NCI-H2029 (cell line): ENCODE results near the gene ELL2.
A peak's percentile ranks its signal among the peaks of the same experiment; 100 is the strongest.

Source experiments
- DNase-seq: peaks from one replicate; lab custom pipeline; 2025; lab: John Stamatoyannopoulos, UW

ELL2 gene

GRCh38 chr5:95961617-95962474, at the start of gene ELL2:
Gene ELL2, minus strand, starts transcription at chr5:95961851. Its CDS starts 130 bp downstream, at chr5:95961721.
- peak; percentile 84 for DNase-seq

- DNase-seq, result no peak
Observed at GRCh38 chr5:96008987-96009647, 47.5 kb upstream of the ELL2 start.

GRCh38 chr5:96008487-96008886, 46.8 kb upstream of the ELL2 start:
- no peak for DNase-seq

- no peak for DNase-seq
Observed at GRCh38 chr5:96007051-96007450, 45.4 kb upstream of the ELL2 start.

GRCh38 chr5:96006291-96006690, 44.6 kb upstream of the ELL2 start:
- no peak for DNase-seq

DNA sequence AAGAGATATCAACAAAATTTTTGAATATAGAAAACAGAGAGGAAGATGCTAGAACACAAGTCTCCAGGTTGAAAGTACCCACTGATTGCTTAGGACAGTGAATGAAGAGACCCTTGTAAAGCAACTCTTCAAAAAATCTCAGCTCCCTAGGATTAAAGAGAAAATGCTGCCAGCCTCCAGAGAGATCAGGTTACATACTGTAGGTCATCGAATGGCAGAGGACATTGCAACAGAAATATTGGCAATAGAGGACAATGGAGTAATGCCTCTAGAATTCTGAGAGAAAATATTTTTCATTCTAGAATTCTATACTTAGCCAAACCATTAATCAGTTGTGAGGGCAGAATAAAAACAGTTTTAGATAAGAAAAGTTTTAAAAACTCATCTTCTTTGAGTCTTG, 43.1 kb upstream of the ELL2 start:
- DNase-seq, result no peak

DNA sequence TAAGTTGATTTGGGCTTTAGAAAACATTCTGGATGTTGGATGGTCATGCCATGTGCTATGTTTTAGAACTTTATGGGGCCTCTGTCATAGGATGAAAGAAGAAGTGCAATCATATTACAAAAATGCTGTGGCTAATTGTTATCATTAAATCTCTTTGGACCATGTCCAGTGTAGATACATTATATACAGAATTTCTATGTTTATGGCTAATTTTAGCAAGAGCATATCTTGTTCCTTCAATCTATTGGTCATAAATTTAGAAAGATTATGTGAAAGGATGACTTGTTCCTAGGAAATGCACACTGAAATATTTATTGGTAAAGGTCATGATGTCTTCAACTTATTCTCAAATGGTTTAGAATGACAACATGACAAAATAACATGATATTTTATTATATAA, 42.4 kb upstream of the ELL2 start:
- no peak for DNase-seq

GRCh38 chr5:96001262-96001661, 39.6 kb upstream of the ELL2 start:
- no peak for DNase-seq

GRCh38 chr5:96000308-96000707, 38.7 kb upstream of the ELL2 start:
- DNase-seq, result no peak

- no peak for DNase-seq
Observed at GRCh38 chr5:95996904-95997723, 35.5 kb upstream of the ELL2 start.

GRCh38 chr5:95995962-95996489, 34.4 kb upstream of the ELL2 start:
- DNase-seq, result no peak

DNA sequence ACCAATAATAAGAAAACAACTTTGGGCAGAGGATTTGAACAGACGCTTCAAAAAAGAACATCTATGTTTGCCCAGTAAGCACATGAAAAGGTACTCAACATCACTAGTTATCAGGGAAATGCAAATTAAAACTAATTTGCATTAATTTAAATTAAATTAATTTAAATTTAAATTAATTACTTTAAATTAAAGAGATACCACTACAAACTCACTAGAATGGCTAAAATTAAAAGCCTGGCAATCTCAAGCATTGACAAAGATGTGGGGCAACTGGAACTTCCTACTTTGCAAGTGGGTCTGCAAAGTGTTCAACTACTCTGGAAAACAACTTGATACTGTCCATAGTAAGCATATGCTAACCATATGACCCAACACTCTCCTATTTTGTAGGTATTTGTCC, 32.1 kb upstream of the ELL2 start:
- DNase-seq, result no peak

DNA sequence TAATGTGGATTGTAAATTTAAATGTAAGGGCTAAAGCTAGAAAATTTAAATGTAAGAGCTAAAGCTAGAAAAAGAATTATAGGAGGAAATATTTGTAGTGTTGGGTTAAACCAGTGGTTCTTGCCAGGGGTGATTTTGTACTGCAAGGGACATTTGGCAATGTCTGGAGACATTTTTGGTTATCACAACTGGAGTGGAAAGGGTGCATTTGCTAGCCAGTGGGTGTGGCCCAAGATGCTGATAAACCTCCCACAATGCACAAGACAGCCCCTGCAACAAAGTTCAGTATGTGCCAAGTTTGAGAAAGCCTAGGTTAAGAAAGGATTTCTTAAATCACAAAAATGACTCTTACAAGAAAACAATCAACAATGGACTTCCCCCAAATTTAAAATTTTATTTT, 31.6 kb upstream of the ELL2 start:
- no peak for DNase-seq

DNA sequence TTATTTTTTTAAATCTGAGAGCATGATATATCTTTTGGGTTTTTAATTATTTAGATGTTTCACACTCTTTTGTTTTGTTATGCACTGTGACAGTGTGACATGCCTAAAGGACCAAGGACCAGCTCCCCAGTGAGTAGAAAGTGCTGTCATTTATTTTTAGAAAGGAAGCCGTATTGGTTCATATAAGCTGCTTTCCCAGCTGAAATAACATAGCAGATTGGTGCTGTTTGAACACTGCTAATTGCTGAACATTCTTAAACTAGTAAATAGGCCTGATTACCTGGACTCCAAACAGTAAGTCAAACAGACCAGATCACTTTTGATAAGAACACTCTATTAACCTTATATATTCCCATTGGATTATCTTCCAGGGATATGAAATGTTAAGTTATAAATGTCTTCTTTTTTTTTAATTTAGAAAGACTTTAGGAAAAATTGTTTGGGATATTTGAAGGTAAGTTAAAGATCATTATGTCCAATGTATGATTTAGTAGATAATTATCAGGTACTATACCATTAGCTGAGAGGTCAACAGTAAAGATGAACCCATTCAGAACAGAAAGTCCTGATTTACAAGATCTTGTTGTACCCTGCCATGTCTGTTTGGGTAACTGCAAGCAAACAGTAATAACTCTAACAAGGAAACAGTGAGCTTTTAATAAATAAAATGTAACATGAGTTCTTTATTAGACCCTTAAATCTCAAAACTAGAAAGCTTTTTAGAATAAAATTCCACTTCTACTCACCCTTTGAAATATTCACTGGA, 27.8 kb upstream of the ELL2 start:
- no peak for DNase-seq

- no peak for DNase-seq
Observed at GRCh38 chr5:95988877-95989276, 27.2 kb upstream of the ELL2 start.

DNA sequence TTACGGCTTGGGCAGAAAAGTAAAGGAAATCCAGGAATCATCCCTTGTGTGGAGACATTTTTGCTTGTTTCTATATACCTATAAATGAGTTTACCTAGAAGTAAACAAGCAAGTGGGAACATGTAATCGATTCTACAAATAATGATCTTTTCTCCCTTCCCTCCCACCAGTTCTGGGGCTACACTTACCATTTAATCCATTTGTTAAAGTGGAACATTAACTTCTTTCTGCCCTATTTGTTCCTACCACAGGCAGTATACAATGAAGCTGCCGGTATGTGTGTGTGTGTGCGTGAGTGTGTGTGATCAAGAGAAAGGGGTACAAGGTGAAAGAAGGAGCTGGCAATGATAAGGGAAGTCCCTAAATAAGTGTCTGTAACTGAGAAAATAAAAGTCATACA, 26.4 kb upstream of the ELL2 start:
- DNase-seq, result no peak

DNA sequence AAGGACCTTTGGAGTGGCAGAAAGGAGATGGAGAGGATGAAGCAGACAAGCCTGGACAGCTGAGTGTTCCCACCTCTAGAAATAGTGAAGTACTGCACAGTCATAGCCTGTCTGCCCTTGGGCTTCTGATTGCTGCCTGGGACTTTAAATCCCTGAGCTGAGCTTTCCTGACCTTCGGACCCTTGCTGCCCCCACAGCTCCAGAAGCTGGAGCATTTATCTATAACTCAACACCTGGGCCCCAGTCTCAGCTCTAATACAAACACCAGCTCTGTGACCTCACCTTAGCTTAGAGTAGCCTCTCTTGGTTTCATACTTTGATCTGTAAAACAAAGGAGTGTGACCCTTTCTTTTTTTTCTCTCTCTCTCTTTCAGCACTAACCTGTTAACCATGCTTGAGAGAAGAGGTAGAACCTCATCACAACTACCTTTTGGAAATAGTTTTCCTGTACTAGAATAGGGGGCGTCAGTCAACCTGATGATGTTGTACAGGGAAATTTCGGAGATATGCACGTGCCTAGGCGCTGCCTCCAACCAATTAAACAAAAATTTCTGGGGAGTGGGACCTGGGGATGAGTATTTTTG, 25.4 kb upstream of the ELL2 start:
- no peak for DNase-seq

GRCh38 chr5:95986001-95986400, 24.4 kb upstream of the ELL2 start:
- DNase-seq, result no peak

GRCh38 chr5:95985249-95985648, 23.6 kb upstream of the ELL2 start:
- DNase-seq, result no peak

- no peak for DNase-seq
Observed at GRCh38 chr5:95984287-95984938, 22.8 kb upstream of the ELL2 start.

- DNase-seq, result no peak
Observed at GRCh38 chr5:95983509-95983908, 21.9 kb upstream of the ELL2 start.
